HepG2 (cell line): ENCODE data around the gene DNASE1L2. TPM values are rescaled to one million over a fixed set of nuclear protein-coding genes. Genes with fewer than 3 reads are reported as not detected.
A peak's percentile ranks its signal among the peaks of the same experiment; 100 is the strongest.

Experiments
- CHCHD3 ChIP-seq: sonication (generic); formaldehyde crosslinking; IDR thresholded peaks from 2 replicates; pipeline ENCODE4 v1.8.0; 2022; ENCODE audit warnings: mild to moderate bottlenecking, missing genetic modification reagents, moderate library complexity
- DRAP1 ChIP-seq: IDR thresholded peaks from 2 replicates; pipeline ENCODE4 v1.6.1; 2016; ENCODE audit warnings: missing genetic modification reagents, missing compliant biosample characterization
- NPAS2 ChIP-seq: sonication (generic); formaldehyde crosslinking; IDR thresholded peaks from 2 replicates; pipeline ENCODE4 v1.8.0; 2022; ENCODE audit warnings: mild to moderate bottlenecking, missing genetic modification reagents, borderline replicate concordance
- PCBP2 ChIP-seq: fragments of 200-400 bp; formaldehyde crosslinking; optimal IDR thresholded peaks from 2 replicates; pipeline ENCODE3; 2018; ENCODE audit warnings: low read length, low read depth; ENCODE audit not compliant: poor library complexity, severe bottlenecking
- RBM39 ChIP-seq: fragments of 200-400 bp; formaldehyde crosslinking; IDR thresholded peaks from one replicate; pipeline ENCODE4 v1.6.1; 2018; ENCODE audit warnings: antibody characterized with exemption, mild to moderate bottlenecking, low read depth, low read length; ENCODE audit not compliant: poor library complexity, severe bottlenecking
- REST ChIP-seq, 2 experiments: IDR thresholded peaks; 2 replicates each; pipeline ENCODE4 v1.6.1; 2011 to 2012; ENCODE audit warnings: low read length in 2 of 2, borderline replicate concordance in 1 of 2, low read depth in 1 of 2, mild to moderate bottlenecking in 1 of 2, moderate library complexity in 1 of 2
- RFX5 ChIP-seq: IDR thresholded peaks from 2 replicates; pipeline ENCODE4 v1.6.1; 2011; ENCODE audit warnings: low read depth, low read length, improper control_type of control experiment
- SPEN ChIP-seq: sonication (generic); formaldehyde crosslinking; IDR thresholded peaks from 2 replicates; pipeline ENCODE4 v1.5.1; 2020; ENCODE audit warnings: low read depth, mild to moderate bottlenecking, missing genetic modification reagents
- TERF1 ChIP-seq: sonication (generic); formaldehyde crosslinking; IDR thresholded peaks from 2 replicates; pipeline ENCODE4 v1.8.0; 2022; ENCODE audit warnings: mild to moderate bottlenecking, missing genetic modification reagents, moderate library complexity
- ZBTB26 ChIP-seq: IDR thresholded peaks from 2 replicates; pipeline ENCODE4 v1.6.1; 2016; ENCODE audit warnings: missing compliant biosample characterization, missing genetic modification reagents, borderline replicate concordance
- ZNF207 ChIP-seq: fragments of 450-650 bp; IDR thresholded peaks from 2 replicates; pipeline ENCODE4 v1.6.1; 2016; ENCODE audit warnings: antibody characterized with exemption, borderline replicate concordance
- ZNF687 ChIP-seq: sonication (generic); formaldehyde crosslinking; IDR thresholded peaks from 2 replicates; pipeline ENCODE4 v1.5.1; 2020; ENCODE audit warnings: mild to moderate bottlenecking, missing genetic modification reagents, moderate library complexity
- polyA plus RNA-seq, 8 experiments: library from polyadenylated mRNA; depleted of rRNA in 3 of 8; stranded (reverse) in 7 of 8; unstranded in 1 of 8; fragments of >200 nt; fragmentation: Illumina TruSeq in 4 of 8; extraction: Trizol in 4 of 8; gene quantifications; 2 replicates each; pipeline versions ENCODE4 v1.2.1 to v1.2.3, GENCODE V29; 2011 to 2016; ENCODE audit warnings: low read depth in 4 of 8, missing spikeins in 1 of 8, mixed read lengths in 1 of 8; ENCODE audit not compliant: insufficient read depth in 1 of 8
- total RNA-seq, 5 experiments: library from RNA; depleted of rRNA; stranded (reverse); fragments of >200 nt; fragmentation: Illumina TruSeq; extraction: Trizol; gene quantifications; 2 replicates each; pipeline ENCODE4 v1.2.3, GENCODE V29; 2016; ENCODE audit warnings: low read depth in 1 of 5
- TF ChIP-seq, protein P1 (sequence below): sonication (generic); formaldehyde crosslinking; conservative IDR thresholded peaks from 2 replicates; pipeline ENCODE4 v1.8.0; 2022; ENCODE audit warnings: mild to moderate bottlenecking, moderate library complexity, missing genetic modification reagents

The DNASE1L2 gene
- total and polyA plus RNA-seq, 2 of the 13 experiments (the other 11 are each of a cell fraction or from before 2014, with no cell fraction given) = 0.44 to 0.50 TPM

- peak; percentile 83; the same call in 1 of the 2 replicates for TF ChIP-seq SPEN (CRISPR knock-in tag)
- TF ChIP-seq RFX5 = no peak
- TF ChIP-seq ZNF207 = no peak
- no peak for TF ChIP-seq NPAS2 (CRISPR knock-in tag)
- peak; percentile 78 for TF ChIP-seq ZNF687 (CRISPR knock-in tag)
- no peak for TF ChIP-seq RBM39
- no peak for TF ChIP-seq PCBP2
- TF ChIP-seq, protein P1, sequence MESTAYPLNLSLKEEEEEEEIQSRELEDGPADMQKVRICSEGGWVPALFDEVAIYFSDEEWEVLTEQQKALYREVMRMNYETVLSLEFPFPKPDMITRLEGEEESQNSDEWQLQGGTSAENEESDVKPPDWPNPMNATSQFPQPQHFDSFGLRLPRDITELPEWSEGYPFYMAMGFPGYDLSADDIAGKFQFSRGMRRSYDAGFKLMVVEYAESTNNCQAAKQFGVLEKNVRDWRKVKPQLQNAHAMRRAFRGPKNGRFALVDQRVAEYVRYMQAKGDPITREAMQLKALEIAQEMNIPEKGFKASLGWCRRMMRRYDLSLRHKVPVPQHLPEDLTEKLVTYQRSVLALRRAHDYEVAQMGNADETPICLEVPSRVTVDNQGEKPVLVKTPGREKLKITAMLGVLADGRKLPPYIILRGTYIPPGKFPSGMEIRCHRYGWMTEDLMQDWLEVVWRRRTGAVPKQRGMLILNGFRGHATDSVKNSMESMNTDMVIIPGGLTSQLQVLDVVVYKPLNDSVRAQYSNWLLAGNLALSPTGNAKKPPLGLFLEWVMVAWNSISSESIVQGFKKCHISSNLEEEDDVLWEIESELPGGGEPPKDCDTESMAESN (CRISPR knock-in tag) = no peak; the same call in 1 of the 2 replicates
- 0 out of 2 replicates have a peak, but pooled peaks have one; percentile 56 for TF ChIP-seq TERF1 (CRISPR knock-in tag)
- TF ChIP-seq DRAP1 (CRISPR knock-in tag) = no peak
- TF ChIP-seq ZBTB26 (CRISPR knock-in tag) = peak; percentile 68; the same call in 1 of the 2 replicates
- peak in 1 of 2 experiments; percentile 61; a peak in 1 of 4 replicates for TF ChIP-seq REST (IDR thresholded peaks at IDR 0.05; ENCODE audit: borderline replicate concordance in 1 of 2, low read depth in 1 of 2, low read length in 2 of 2)
- TF ChIP-seq CHCHD3 (CRISPR knock-in tag) = no peak
Observed at GRCh38 chr16:2205104-2205966, 30.9 kb upstream of the DNASE1L2 start, which contains the start of gene MLST8 (continued).
